Embryonic facial prominence (tissue), 1 donor: ENCODE data around the gene ZNF200.
"Not testable (repeated sequence)": the region's sequence is repeated elsewhere in the genome, so short reads cannot be mapped to it uniquely, and the experiment has no call there.

ENCODE experiments used
- DNase-seq: peaks from one replicate; pipeline ENCODE4 v3.0.0-alpha.2; 2016; ENCODE audit errors: extremely low spot score

The ZNF200 gene

DNA sequence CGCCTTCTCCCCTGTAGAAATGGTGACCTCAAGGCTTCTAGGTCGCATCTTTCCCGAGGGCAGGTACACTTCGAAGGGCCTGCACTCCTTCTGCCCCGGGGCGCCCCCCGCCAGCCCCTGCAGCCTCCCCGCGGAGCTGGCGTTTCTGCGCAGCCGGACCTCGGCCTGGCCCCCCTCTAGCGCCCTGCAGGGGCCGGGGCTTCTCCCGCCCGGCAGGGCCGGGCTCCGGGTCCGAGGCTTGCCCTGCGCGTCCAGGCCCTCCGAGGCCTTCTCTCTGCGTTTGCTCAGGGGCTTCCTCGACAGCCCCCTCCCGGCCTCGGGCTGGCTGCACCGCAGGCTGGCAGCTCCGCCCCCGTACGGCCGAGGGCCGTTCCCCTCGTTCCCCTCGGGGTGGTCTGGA lies 19.4 kb upstream of the ZNF200 start:
- no peak for DNase-seq

DNA sequence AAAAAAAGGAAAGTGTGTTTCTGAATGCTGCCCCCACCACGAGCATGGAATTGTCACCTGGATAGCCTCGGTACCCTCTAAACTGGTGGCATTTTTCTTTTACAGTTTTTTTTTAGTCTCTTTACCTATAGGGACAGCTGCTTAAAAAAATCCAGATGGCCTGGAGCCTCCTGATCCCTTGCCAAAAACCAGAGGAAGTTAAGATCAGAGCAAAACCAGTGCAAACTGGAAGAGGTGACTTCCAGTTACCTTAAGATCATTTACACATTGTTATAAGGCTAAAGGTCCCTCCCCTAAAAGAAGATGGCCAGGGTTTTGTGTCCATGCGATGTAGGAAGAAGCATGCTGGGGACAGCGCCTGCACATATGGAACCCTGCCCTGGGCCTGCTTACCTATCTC lies 18.0 kb upstream of the ZNF200 start:
- no peak for DNase-seq

DNA sequence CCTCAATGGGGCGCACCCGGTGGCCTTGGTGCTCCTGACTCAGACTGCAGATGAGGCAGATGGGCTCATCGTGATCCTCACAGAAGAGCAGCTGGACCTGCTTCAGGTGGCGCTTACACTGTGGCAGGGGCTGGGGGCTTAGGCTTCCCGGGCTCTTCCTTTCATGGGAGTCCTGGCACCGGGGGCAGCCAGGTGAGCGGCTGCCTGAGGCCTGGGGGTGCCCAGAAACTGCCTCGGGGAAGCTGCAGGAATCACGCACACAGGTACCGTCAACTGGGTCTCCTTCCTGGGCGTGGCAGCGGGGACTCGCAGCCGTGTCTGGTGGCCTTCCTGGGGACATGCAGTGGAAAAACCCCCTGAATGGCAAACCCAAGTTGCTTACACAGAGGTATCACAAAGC lies 14.5 kb upstream of the ZNF200 start:
- DNase-seq = no peak

DNA sequence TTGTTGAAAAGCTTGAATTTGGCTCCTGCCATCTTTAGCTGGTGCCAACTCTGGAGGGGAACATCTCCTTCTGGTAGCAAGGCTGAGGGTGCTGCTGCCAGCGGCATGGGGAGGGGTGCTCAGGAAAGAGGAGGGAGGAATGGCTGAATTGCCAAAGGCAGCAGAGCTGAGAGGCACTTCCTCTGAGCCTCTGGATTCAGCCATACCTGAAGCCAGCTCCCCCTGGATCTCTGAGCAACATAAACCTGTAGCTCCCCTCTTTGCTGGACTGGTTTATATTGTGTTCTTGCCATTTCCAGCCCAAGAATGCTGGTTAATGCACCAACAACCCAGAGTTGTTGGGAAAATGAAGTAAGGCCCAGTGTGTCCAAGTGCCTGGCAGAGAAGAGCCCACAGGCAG lies 14.1 kb upstream of the ZNF200 start:
- DNase-seq = no peak

DNA sequence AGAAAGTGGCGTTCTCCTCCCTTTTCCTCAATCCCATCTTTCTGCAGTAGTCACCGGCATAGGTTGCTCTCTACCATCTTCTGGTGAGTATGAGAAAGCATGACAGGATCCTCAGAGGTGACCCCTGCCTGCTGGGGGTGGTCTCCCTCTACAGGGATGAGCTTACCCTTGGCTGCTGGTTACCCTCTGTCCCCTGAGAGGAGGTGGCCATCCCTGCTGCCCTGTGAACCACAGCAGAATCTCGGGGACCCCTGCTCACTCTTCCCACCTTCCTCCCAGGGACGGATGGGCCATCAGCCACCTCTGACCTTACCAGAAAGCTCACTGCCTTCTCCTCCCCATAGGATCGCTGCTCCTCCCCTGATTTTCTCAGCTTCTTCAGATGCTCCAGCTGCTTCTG lies 13.6 kb upstream of the ZNF200 start:
- no peak for DNase-seq

DNA sequence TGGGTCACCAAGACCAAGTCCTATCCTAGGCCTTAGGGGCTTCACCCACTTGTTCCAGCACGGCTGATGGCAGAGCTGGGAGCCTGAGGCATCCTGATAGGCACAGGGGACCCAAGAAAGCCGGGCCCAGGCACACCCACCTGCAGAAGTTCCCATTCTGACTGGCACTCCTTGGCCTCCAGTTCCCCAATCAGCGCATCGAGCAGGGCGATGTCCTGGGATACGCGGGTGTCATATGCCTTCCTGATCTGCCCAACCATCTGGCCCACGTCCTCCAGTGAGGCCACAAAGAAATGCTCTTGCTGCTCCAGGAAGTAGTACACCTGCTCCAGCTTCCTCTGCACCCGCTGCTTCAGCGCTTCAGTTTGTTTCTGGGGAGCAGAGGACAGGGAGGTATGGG lies 11.9 kb upstream of the ZNF200 start:
- no peak for DNase-seq

DNA sequence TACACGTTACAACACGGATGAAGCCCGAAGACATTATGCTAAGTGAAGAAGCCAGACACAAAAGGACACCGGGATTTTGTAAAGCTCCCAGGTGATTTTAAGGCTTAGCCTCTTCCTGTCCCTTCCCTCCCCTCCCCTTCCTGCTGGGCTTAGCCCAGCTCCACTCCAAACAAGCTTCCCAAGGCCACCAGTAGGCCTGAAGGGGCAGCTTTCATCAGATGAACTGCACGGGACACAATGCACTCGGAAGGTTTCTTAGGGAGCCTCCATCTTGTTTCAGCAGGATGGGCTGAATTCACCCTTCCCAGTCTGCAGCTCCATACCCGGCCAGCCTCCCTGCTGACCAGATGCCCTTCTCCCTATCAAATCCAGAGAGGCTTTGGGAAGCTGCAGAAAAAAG lies 11.0 kb upstream of the ZNF200 start:
- no peak for DNase-seq

DNA sequence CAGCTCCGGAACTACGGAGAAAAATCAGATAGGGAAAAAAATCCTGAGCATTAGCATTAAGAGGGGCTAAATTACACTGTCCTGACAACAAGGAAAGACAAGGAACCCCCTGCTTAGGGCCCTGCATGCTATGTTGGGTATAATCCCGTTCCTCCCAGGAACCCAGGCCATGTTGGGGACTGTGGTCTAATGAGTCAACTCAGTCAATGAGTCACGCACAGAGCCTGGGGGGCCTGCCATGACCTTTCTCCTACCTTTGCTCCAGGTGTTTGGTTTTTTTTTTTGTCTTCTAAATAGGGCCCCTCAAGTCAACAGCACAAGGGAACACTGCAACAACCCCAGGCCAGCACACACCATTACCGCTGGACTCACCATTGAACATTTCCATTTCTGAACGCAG lies 8.9 kb upstream of the ZNF200 start:
- no peak for DNase-seq

DNA sequence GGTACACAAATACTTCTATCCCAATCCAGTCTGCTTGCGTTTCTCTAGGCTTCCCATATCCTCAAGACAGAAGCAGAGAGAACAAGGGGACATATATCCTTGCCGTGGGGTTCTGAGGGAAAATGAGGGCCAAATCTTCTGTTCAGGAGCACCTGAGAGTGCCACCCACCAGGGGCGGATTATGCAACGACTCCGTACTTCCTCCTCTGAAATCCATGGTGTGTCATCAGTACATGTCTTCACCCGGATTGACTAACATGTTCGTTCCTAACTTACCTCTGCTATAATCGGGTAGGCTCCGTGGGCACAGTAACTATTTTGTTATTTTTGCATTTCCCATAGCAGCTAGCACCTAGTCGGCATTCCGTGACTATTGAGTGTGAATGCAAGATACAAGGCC lies 7.8 kb upstream of the ZNF200 start:
- no peak for DNase-seq

DNA sequence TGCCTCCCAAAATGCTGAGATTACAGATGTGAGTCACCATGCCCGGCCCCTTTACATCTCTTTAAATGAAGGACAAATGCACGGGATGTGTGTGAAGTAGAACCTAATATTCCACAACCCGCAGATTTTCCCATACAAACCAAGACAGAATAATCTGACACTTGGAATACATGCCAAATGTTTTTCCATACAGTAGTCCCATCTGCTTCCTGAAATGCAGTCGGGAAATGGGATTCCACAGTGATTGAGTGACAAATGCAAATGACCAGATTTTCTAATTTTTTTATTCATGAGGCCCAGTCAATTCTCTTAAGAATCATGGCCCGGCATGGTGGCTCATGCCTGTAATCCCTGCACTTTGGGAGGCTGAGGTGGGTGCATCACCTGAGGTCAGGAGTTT lies 6.8 kb upstream of the ZNF200 start:
- DNase-seq = no peak

DNA sequence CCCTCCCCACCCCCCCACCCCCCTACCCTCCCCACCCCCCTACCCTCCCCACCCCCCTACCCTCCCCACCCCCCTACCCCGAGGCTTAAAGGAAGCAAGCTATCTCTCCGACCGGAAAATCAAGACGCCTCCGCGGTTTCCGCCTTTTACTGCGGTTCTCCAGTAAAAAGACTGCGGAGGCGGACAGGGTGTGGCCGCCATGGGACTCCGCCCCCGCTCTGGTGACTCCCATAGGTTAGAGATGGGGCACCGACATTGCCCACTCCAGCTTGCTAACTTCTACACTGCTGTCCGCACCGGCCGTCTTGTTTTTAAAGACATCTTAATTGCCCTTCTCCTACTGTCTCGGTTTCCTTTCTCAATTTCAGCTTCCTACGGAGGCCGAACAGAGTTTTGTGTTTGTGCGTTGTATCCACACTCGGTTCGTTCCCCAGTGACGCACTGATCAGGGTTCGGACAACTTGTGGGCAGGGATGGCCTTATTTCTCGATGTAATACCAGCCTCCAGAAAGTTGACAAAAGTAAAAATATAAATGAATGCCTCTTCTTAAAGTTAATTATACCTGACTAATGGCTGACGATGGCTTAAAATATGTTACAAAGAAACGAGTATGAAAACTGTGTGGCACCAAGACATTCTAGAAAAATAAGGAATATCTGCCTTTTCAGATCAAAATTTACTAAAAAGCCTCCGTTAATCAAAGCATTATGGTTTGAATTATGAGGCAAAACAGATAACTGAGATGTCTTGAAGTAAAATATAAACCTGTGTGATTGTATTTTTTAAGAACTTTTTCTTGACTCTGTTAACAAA lies 1.1 kb upstream of the ZNF200 start:
- DNase-seq = no peak

DNA sequence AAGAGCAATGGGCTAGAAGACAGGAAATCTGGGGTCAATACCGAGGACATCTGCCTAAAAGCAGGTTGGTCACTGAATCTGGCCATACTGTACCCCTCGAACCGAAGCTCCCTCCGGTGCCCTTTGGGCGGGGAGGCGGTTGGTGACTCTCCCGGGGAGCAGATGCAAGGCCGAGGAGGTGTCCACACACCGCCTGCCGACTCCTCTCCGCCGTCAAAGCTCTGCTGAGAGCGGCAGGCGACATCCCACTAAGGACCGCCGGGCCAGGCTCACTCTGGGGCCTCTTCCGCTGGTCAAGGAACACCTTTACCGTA lies 458 bp downstream of the ZNF200 start:
- no peak for DNase-seq

DNA sequence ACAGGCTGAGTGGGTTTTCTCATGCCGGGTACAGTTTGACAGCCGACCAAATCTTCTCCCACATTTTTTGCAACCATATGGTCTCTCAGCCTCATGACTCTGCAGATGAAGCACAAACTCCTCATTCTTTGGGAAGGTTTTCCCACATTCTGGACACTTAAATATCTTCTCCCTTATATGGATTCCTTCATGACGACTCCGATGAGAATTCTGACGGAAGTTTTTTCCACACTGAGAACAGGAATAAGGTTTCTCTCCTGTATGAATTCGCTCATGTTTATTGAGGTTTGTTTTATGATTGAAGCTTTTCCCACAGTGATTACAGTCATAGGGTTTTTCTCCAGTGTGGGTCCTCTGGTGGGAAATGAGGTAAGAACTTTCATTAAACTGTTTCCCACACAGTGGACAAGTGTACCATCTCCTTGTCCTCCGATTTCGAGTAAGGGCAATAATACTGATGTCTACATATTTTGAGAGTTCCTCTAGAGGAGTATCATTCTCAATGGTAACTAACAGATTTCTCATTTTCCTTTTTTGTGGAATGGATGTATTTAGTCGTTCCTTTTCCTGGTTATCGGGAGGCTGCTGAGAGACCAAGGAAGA lies 10.9 kb downstream of the ZNF200 start:
- no peak for DNase-seq

DNA sequence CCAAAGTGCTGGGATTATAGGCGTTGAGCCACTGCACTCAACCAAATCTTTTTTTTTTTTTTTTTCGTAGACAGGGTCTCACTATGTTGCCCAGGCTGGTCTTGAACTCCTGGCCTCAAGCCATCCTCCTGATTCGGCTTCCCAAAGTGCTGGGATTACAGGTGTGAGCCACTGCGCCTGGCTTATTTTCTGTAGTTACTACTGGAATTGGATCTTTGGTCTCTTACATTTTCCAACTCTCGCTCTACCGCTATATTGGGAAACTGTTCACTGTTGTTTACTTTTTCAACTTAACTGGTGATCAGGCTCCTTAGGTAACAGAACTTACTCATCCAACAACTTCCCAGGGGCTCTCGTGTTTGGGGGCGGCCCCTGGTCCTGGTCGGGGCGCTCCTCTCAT lies 14.1 kb downstream of the ZNF200 start:
- DNase-seq = no peak

DNA sequence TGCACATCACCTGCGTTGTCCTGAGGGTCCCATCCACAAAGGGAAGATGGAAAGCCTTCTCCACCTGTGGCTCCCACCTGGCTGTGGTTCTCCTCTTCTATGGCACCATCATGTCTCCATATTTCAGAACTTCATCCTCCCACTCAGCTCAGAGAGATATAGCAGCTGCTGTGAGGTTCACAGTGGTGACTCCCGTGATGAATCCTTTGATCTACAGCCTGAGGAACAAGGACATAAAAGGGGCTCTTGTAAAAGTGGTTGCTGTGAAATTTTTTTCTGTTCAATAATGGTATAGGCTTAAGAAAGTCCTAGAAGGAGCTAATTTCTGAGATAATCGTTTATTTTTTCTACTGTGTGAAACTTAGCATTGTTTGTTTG lies 18.7 kb downstream of the ZNF200 start:
- no peak for DNase-seq

DNA sequence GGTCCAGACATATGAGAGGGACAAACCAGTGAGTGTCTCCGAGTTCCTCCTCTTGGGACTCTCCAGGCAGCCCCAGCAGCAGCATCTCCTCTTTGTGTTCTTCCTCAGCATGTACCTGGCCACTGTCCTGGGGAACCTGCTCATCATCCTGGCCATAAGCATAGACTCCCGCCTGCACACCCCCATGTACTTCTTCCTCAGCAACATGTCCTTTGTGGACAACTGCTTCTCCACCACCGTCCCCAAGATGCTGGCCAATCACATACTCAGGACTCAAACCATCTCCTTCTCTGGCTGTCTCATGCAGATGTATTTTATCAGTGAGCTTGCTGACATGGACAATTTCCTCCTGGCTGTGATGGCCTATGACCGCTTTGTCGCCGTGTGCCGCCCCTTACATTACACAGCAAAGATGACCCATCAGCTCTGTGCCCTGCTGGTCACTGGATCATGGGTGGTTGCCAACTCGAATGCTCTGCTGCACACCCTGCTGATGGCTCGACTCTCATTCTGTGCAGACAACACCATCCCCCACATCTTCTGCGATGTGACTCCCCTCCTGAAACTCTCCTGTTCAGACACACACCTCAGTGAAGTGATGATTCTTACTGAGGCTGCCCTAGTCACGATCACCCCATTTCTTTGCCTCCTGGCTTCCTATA lies 19.2 kb downstream of the ZNF200 start:
- no peak for DNase-seq

DNA sequence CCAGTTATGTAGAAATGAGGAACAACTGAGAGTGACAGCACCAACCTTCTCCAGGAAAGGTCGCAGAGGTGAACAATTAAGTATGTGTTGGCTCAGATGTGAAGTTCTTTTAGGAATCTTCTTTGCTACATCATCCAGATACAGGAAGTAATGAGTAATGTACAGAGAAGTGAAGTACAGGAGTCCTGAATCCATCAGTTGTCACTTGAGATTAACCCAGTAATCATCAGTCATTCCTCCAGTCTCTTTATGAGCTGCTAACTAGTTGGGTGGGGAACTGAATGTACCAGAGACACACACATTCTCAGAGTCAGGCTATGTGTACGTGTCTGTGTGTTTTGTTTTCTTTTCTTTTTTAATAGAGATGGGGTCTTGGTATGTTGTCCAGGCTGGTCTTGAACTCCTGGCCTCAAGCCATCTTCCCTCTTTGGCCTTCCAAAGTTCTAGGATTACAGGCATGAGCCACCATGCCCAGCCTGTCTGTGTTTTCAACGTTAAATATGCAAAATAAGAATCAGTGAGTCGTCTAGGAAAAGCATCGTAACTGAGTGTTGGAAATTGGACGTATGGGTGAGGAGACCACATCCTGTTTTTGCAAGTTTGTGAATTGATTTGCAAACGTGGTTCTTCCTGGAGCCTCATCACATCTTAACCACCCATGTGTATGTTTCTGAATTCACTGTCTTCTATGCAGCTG lies 19.9 kb downstream of the ZNF200 start:
- DNase-seq = no peak

DNA sequence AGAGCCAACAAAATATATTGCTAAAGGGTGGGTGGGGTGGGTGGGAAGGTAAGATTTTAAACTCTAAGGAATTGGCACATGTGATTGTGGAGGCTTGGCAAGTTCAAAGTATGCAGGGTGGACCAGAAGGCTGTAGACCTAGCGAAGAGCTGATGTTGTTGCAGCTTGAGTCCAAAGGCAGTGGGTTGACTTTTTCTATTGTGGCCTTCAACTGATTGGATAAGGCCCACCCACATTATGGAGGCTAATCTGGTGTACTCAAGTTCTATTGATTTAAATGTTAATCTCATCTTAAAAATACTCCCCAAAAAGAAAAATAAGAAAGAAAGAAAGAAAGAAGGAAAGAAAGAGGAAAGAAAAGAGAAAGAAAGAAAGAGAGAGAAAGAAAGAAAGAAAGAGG lies 22.4 kb downstream of the ZNF200 start:
- no peak for DNase-seq

DNA sequence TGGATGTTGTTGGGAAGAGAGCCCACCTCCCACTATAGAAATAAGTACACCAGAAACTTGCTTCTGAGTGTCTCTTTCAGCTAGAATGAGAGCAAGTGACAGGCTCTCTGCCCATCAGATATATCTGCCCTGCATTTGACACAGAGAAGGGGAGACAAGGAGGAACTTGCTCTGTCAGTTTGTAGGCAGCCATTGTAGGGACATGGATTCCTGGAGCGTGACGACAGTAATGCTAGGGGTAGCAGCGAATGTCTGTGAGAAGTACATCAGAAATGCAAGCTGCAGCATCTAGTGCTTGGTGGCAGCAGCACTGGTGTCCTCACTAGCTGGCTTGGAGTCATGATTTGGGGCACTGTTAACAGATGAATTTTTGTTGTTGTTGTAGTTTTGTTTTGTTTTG lies 23.0 kb downstream of the ZNF200 start:
- DNase-seq = no peak

DNA sequence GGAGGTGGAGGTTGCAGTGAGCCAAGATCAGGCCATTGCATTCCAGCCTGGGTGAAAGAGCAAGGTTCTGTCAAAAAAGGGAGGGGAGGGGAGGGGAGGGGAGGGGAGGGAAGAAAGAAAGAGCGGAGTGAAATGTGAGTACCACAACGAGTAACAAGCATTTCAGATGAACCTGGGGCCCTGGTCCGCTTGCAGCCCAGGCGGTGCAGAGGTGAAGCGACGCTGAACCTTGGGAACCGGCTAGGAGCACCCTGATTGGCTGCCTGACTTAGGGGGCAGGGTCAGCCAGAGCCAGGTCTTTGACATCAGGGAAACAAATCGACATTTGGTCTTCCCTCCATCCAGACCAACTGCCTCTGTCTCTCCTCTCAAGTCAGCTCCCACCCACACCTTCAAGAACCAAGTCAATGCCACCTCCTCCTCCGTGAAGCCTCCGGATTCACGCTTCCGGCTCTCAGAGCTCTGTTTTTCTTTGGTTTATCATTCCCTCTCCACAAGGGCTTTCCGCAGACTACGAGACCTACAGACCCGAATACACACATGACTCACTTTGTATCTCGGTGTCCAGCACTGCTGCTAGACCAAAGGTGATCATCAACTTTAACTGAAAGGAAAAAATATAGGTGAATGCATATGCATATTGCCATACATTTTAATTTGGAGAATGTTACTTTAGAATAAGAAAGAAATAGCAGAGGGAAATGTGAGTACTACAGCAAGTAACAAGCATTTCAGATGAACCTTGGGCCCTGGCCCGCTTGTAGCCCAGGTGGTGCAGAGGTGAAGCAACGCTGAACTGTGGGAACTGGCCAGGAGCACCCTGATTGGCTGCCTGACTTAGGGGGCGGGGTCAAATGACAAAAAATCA lies 27.6 kb downstream of the ZNF200 start:
- DNase-seq = no peak

DNA sequence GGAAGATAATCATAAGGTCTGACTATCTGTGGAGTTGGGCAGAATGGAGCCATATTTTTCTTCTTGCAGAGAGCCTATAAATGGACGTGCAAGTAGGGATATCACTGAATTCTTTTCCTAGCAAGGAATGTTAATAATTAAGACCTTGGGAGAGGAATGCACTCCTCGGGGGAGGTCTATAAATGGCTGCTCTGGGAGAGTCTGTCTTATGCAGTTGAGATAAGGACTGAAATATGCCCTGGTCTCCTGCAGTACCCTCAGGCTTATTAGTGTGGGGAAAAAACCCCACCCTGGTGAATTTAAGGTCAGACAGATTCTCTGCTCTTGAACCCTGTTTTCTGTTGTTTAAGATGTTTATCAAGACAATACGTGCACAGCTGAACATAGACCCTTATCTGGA lies 29.0 kb downstream of the ZNF200 start:
- not testable (repeated sequence) for DNase-seq
